Measurements from ENCODE around the gene WNT4. TPM values are rescaled to one million over a fixed set of nuclear protein-coding genes. Genes with fewer than 3 reads are reported as not detected.

Gene WNT4
- total RNA-seq, 4 donors from 2014 or later: under 0.01 TPM; not detected in 3

DNA sequence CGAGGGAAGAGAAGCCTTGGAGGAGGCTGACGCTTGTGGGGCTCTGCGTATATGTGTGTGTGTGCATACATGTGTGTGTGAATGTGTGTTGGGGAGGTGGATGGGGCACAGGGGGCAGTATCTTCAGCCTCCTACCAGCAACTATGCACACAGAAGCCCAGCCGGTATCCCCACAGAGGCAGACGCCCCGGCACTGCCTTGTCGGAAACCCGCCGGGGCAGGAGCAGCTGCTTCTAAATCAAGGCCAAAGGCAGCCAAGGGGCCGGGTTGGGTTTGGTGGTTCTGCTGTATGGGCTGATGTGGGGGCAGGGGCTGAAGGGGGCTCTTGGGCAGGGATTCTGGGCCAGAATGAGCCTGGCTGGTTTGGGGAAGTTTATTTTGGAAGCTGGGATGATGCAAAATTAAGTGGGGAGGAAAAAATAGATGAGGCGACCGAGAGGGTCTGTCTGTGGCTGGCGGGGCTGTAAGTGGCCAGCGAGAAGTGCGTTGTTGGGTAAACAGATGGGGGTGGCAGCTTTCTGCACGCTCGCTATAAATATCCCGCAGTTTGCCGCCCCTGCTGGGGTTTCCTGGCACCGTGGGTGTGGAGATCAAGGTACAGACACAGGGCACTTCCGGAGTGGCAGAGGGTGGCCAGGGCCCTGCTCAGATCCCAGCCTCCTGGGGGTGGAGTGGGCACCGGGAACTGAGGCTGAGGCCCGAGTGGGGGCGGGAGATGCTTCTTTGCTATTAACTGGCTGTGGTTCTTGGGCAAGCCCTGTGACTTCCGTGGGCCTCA lies 11.0 kb upstream of the WNT4 start:
- TF ChIP-seq, protein P1, sequence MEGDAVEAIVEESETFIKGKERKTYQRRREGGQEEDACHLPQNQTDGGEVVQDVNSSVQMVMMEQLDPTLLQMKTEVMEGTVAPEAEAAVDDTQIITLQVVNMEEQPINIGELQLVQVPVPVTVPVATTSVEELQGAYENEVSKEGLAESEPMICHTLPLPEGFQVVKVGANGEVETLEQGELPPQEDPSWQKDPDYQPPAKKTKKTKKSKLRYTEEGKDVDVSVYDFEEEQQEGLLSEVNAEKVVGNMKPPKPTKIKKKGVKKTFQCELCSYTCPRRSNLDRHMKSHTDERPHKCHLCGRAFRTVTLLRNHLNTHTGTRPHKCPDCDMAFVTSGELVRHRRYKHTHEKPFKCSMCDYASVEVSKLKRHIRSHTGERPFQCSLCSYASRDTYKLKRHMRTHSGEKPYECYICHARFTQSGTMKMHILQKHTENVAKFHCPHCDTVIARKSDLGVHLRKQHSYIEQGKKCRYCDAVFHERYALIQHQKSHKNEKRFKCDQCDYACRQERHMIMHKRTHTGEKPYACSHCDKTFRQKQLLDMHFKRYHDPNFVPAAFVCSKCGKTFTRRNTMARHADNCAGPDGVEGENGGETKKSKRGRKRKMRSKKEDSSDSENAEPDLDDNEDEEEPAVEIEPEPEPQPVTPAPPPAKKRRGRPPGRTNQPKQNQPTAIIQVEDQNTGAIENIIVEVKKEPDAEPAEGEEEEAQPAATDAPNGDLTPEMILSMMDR (IDR thresholded peaks at IDR 0.05; ENCODE audit: low read depth): no peak

DNA sequence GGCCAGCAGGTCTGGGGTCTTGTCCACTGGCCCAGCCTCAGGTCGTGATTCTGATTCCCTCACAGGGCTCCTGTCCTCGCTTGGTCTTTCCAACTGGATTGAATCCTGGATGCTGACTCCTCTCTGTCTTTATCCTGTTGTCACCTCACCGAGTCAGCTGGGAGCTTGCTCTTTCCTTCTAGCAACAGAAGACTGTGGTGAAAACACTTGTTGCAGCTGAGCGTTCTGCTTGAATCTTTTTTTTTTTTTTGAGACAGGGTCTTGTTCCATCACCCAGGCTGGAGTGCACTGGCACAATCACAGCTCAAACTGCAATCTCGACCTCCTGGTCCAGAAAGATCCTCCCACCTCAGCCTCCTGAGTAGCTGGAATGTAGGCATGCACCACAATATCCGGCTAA lies 8.0 kb upstream of the WNT4 start:
- TF ChIP-seq, protein P1 (IDR thresholded peaks at IDR 0.05; ENCODE audit: low read depth): no peak

DNA sequence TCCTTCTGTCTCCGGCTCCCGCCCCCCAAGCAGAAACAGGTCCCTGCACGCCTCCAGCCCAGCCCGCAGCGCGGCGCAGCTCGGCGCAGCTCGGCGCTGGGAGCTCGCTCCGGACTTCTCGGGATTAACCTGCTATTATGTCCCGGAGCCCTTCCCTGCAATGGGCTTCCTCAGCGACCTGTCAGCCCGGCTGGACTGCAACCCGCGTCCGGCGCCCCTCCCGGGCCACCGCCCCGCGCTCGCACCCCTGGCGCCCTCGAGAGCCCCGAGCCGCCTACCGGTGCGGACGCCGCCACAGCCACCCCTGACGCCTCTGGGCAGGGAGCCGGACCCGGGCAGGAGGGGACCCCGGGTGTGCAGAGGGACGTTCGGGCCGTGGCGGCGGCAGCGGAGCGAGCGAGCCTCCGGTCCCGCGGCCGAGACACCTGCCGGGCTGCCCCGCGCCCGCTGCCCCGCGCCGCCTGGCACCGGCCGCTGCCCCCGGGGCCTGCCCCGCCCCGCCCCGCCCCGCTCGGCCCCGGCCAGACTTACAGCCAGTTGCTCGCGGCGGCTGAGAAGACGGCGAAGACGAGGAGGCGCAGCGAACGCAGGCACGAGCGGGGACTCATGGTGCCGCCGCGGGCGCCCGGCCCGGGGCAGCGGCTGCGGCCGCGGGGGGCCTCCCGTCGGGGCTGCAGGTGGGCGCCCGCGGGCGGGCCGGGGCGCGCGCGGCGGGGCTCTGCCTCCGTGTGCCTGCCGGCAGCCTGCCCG lies 407 bp downstream of the WNT4 start:
- TF ChIP-seq, protein P1 (IDR thresholded peaks at IDR 0.05; ENCODE audit: low read depth): no peak

DNA sequence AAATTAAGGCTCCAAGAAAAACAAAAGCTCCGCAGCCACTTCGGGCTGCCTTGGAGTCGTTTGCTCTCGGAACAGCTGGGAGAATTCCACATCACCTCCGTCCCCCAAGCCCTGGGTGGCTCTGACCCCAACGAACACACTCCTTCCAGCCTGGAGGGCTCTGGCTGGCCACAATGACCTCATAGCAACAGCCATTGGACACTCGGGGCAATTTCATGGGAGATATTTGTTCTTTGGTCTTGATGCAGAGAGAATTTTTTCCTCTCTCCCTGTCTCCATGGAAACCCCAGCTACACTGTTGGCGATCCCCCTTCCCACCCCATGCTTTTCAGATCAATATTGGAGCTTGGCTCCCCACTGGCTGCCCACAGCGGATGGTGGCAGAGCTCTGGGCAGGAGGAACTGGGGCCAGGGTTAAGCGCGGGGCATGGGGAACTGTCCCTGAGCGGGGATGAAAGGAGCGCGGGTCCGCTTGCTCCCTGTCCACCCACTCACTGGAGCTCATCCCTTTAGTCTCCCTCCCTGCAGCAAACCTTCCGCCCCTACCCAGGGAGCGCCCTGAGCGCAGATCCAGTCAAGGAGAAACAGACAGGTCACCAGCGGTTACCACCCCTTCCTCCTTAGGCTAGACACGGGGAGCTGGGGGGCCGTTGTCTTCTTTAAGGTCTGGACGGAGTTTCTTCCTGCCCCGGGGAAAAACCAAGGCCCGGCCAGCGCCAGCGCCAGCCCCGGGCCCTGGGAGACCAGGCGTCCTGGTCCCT lies 1.2 kb downstream of the WNT4 start:
- TF ChIP-seq, protein P1 (IDR thresholded peaks at IDR 0.05; ENCODE audit: low read depth): no peak

DNA sequence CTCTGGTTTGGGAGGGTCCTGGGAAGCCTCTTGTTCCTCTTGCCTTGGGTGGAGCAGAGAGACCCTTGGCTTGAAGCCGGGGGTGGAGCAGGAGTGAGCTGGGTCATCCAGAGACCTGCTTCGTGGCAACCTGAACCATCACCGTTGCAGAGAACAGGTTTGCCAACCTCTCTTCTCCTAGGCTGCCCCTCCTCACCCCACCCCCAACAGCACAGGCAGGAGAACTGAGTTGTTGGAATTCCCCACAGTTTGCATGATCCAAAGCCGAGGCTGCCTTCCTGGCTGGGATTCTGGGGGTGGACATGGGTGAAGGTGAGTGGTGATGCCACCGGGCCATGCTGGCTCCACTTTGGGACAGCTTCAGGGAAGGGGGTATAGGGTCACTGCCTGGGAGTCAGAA lies 2.2 kb downstream of the WNT4 start:
- TF ChIP-seq, protein P1 (IDR thresholded peaks at IDR 0.05; ENCODE audit: low read depth): no peak

DNA sequence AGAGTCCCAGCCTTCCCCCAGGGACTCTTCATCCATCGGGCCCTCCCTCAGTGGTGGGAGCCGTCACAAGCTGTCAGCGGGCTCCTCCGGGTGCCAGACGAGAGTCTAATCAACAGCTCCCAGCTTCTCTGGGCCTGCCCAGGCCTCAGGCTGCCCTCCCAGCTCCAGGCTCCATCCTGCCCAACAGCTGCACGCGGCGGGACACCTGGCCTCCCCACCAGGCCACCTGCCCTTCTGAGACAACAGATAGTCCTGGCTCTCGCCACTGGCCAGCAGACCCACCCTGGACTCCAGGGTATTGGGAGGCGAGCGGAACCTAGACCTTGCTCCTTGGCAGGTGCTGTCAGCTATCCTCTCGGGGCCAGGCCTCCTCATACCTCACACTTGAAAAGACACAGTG lies 3.1 kb downstream of the WNT4 start:
- TF ChIP-seq, protein P1 (IDR thresholded peaks at IDR 0.05; ENCODE audit: low read depth): no peak
